Thyroid gland (tissue), 4 donors: ENCODE data around the gene FMN2. TPM values are rescaled to one million over a fixed set of nuclear protein-coding genes. Genes with fewer than 3 reads are reported as not detected.

Experiments
- DNase-seq, 2 donors: peaks; one replicate each; pipeline ENCODE4 v3.0.0-alpha.2; 2019
- H3K27ac ChIP-seq, 3 donors: fragments of 200-600 bp; sonication (generic); 1 replicate in 2 of 3; 2 replicates in 1 of 3; pipeline ENCODE4 v1.5.1; 2016 to 2019; ENCODE audit warnings: mild to moderate bottlenecking in 1 of 3, moderate library complexity in 1 of 3
- H3K27me3 ChIP-seq: fragments of 200-600 bp; sonication (generic); one replicate; pipeline ENCODE4 v1.5.1; 2019
- H3K36me3 ChIP-seq, 2 donors: fragments of 200-600 bp; sonication (generic); one replicate each; pipeline ENCODE4 v1.5.1; 2016 to 2019
- H3K4me1 ChIP-seq, 2 donors: fragments of 200-600 bp; sonication (generic); one replicate each; pipeline ENCODE4 v1.5.1; 2017 to 2019
- H3K4me3 ChIP-seq, 3 donors: fragments of 200-600 bp; sonication (generic); replicated peaks in 1 of 3; 1 replicate in 2 of 3; 2 replicates in 1 of 3; pipeline ENCODE4 v1.5.1; 2016; ENCODE audit warnings: mild to moderate bottlenecking in 1 of 3
- H3K9me3 ChIP-seq: fragments of 200-600 bp; sonication (generic); one replicate; pipeline ENCODE4 v1.5.1; 2017
- POLR2A ChIP-seq, 2 donors: fragments of 450-650 bp; IDR thresholded peaks; one replicate each; pipeline ENCODE4 v1.6.1; 2017; ENCODE audit warnings: antibody characterized with exemption in 2 of 2, mild to moderate bottlenecking in 2 of 2, moderate library complexity in 1 of 2
- WGBS, 2 donors: methylation state at CpG; one replicate each; pipeline ENCODE4 v1.1.5; 2017; 5-methylcytosine and 5-hydroxymethylcytosine counted together
- intact Hi-C: fragments of 100-400 bp; cut with DNase I; formaldehyde crosslinking; loops from one replicate; pipeline ENCODE4 v1.15.1; 2023
- total RNA-seq, 4 donors: library from RNA; depleted of rRNA; stranded (reverse); fragments of >200 nt; gene quantifications; one replicate each; pipeline ENCODE4 v1.2.3, GENCODE V29; 2016
- TF ChIP-seq, protein P1 (sequence below), 6 experiments: fragments of 200-600 bp in 3 of 6; fragments of 450-650 bp in 3 of 6; sonication (generic) in 3 of 6; IDR thresholded peaks; one replicate each; pipeline ENCODE4 v1.5.1; 2016 to 2019; ENCODE audit warnings: antibody characterized with exemption in 6 of 6, mild to moderate bottlenecking in 2 of 6, inconsistent platforms in 1 of 6, moderate library complexity in 1 of 6

Gene FMN2
- total RNA-seq, 4 donors from 2014 or later = 0.78 to 6.2 (median 1.3) TPM; not detected in 1

DNA sequence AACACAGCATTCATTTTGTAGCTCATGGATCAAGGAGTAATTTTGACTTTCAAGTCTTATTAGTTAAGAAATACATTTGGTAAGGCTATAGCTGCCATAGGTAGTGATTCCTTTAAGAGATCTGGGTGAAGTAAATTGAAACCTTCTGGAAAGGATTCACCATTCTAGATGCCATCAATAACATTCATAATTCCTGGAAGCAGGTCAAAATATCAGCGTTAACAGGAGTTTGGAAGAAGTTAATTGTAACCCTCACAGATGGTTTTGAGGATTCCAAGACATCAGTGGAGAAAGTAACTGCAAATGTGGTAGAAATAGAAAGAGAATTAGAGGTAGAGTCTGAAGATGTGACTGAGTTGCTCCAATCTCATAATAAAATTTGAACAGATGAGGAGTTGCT lies 303.7 kb downstream of the FMN2 start:
- H3K4me1 ChIP-seq = no peaks in the 10 kb centered on the region
- H3K4me3 ChIP-seq = no peak overlapping the region
- intact Hi-C loops = no loop called here
- no peaks in the 10 kb centered on the region for H3K9me3 ChIP-seq
- TF ChIP-seq, protein P1, sequence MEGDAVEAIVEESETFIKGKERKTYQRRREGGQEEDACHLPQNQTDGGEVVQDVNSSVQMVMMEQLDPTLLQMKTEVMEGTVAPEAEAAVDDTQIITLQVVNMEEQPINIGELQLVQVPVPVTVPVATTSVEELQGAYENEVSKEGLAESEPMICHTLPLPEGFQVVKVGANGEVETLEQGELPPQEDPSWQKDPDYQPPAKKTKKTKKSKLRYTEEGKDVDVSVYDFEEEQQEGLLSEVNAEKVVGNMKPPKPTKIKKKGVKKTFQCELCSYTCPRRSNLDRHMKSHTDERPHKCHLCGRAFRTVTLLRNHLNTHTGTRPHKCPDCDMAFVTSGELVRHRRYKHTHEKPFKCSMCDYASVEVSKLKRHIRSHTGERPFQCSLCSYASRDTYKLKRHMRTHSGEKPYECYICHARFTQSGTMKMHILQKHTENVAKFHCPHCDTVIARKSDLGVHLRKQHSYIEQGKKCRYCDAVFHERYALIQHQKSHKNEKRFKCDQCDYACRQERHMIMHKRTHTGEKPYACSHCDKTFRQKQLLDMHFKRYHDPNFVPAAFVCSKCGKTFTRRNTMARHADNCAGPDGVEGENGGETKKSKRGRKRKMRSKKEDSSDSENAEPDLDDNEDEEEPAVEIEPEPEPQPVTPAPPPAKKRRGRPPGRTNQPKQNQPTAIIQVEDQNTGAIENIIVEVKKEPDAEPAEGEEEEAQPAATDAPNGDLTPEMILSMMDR (IDR thresholded peaks at IDR 0.05) = no peak
- TF ChIP-seq POLR2A (IDR thresholded peaks at IDR 0.05) = no peak
- no peaks in the 10 kb centered on the region for H3K27me3 ChIP-seq
- H3K36me3 ChIP-seq = no peaks in the 10 kb centered on the region
- no peak overlapping the region for H3K27ac ChIP-seq
- DNase-seq = no peak
- whole genome bisulfite sequencing, 2 donors = 64 to 82% methylated on average over 1 of the region's 1 CpG

DNA sequence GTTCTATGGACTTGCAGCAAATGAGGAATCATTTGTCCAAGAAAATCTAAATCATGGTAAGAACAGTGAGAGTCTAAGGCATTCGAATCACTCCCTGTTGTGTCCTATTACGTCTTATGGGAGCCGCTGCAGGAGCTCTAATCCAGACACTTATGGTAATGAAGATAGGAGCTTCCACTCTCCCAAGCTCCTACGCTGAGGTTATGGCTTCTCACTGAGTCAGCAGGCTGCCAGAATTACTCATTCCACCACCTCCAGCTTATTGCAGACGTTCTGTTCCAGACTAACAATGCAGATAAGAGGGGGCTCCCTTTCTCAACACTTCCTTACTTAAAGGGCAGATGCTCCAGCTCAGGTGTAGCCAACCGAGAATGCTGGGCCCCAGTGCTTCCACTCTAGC lies 307.7 kb downstream of the FMN2 start:
- no peak for DNase-seq
- Histone ChIP-seq H3K4me3 (no peak overlapping the region), H3K4me1 (peaks cover 21 to 22% of the 10 kb centered on the region in 2 donors), H3K27ac (no peak overlapping the region), H3K27me3 (no peaks in the 10 kb centered on the region), H3K9me3 (no peaks in the 10 kb centered on the region), H3K36me3 (no peaks in the 10 kb centered on the region)
- TF ChIP-seq, protein P1 (IDR thresholded peaks at IDR 0.05) = no peak
- TF ChIP-seq POLR2A (IDR thresholded peaks at IDR 0.05) = no peak
- intact Hi-C loops = no loop called here
- WGBS, 2 donors = 63 to 68% methylated on average over 6 of the region's 6 CpGs

DNA sequence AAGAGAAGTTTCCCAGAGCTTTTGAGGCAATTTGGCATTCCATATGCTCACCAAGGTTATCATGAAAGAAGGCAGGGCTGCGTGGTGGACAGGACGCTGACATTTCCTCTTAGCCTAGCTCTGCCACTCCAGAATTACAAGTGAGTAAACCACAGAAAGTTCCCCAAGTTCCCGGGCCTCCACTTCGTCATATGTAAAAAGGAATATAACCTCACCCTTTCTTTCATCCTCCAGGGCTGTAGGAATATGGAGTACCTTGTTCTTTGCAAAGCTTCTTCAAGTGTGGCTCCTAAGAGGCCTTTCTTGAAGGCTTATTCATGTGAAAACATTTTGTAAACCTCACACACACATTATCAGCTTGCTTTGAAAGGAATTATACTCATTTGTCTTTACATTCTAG lies 310.0 kb downstream of the FMN2 start:
- Histone ChIP-seq H3K27ac (peak overlapping the region; percentile 71 to 83 (median 83)), H3K4me1 (peaks cover 23 to 25% of the 10 kb centered on the region in 2 donors), H3K27me3 (no peaks in the 10 kb centered on the region), H3K4me3 (no peak overlapping the region), H3K9me3 (no peaks in the 10 kb centered on the region), H3K36me3 (no peaks in the 10 kb centered on the region)
- DNase-seq = peak; percentile 45 to 59
- 6 to 11% methylated on average over 4 of the region's 4 CpGs for WGBS, 2 donors
- TF ChIP-seq, protein P1 (IDR thresholded peaks at IDR 0.05) = no peak
- no peak for TF ChIP-seq POLR2A (IDR thresholded peaks at IDR 0.05)
- intact Hi-C loops = no loop called here

DNA sequence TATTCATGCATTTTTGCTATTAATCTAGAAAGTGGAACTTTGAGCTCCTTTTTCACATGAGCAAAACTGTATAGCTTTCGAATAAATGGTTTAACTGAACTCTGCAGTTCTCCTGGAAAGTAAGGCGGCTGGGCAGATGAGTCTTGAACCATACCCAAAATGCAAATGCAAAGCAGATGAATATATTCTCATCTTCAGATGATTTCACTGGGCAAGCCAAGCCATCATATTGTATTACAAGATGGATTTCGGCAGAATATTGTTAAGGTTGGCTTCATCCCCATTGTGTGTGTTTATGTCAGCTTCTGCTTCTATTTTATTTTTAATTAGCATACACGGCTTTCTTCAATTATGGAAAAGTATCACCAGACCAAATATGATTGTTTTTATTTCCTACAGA lies 310.6 kb downstream of the FMN2 start:
- no peak for DNase-seq
- Histone ChIP-seq H3K9me3 (no peaks in the 10 kb centered on the region), H3K36me3 (no peaks in the 10 kb centered on the region), H3K4me1 (peaks cover 23 to 25% of the 10 kb centered on the region in 2 donors), H3K27me3 (no peaks in the 10 kb centered on the region), H3K27ac (peak overlapping the region; percentile 71 to 83 (median 83)), H3K4me3 (no peak overlapping the region)
- 76 to 80% methylated on average over 4 of the region's 4 CpGs for WGBS, 2 donors
- intact Hi-C loops = no loop called here
- no peak for TF ChIP-seq POLR2A (IDR thresholded peaks at IDR 0.05)
- TF ChIP-seq, protein P1 (IDR thresholded peaks at IDR 0.05) = no peak

DNA sequence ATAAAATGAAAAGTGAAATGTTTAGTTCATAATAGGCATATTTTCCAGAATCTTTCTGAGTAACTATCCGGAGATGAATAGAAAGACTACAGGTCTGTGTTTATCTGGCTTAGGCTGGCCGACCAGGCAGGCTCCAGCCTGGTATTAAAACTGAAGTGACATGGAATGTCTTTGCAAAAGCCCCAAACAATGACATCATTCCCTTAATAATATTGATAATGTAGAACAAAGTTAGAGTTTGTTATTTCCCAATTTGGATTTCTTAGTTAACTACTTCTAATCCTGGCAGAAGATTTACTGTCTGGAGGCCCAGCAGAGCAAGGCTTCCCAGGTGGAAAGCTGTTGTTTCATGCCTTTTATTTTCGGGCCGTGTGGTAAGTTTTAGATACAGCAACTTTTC lies 312.6 kb downstream of the FMN2 start:
- WGBS, 2 donors = 51 to 61% methylated on average over 4 of the region's 4 CpGs
- Histone ChIP-seq H3K36me3 (no peaks in the 10 kb centered on the region), H3K4me3 (no peak overlapping the region), H3K27ac (peak overlapping the region in 1 of 3 donors; percentile 45), H3K27me3 (no peaks in the 10 kb centered on the region), H3K9me3 (no peaks in the 10 kb centered on the region), H3K4me1 (peaks cover 23 to 25% of the 10 kb centered on the region in 2 donors)
- peak; percentile 25 to 35 for DNase-seq
- intact Hi-C loops = no loop called here
- TF ChIP-seq, protein P1 (IDR thresholded peaks at IDR 0.05) = no peak
- TF ChIP-seq POLR2A (IDR thresholded peaks at IDR 0.05) = no peak
